GM18951 (cell line): ENCODE results near the gene TNFRSF19.

ENCODE experiments used
- POLR2A ChIP-seq: IDR thresholded peaks from 4 replicates; pipeline ENCODE4 v1.6.1; 2011; ENCODE audit warnings: mild to moderate bottlenecking; ENCODE audit not compliant: insufficient read length, insufficient read depth; ENCODE audit errors: extremely low read depth
- in situ Hi-C: fragments of 300-500 bp; cut with MboI; formaldehyde crosslinking; loops from one replicate; pipeline ENCODE4 v1.12.0; 2022; ENCODE audit warnings: low sequenced_read_pairs, mixed read lengths, inconsistent platforms; ENCODE audit not compliant: unreplicated experiment

The TNFRSF19 gene

DNA sequence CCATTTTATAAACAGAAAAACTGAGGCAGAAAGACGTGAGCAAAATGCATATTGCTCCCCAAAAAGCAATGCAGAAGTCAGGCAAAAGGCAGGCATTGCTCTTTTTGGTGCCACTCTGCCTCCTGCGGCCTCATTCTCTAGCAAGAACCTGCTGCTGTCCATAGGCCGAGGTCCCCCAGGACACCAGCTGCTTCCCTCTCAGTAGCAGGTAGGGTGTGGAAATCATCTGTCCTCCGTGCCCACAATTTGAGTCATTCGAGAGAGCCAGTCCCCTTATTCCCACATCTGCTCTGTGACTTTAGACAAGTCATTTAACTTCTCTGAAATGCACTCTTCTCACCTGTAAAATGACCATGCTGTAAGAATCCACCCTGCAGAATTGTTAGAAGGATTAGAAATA, 50.0 kb downstream of the TNFRSF19 start:
- TF ChIP-seq POLR2A: no peak
- in situ Hi-C loops: no loop called here

DNA sequence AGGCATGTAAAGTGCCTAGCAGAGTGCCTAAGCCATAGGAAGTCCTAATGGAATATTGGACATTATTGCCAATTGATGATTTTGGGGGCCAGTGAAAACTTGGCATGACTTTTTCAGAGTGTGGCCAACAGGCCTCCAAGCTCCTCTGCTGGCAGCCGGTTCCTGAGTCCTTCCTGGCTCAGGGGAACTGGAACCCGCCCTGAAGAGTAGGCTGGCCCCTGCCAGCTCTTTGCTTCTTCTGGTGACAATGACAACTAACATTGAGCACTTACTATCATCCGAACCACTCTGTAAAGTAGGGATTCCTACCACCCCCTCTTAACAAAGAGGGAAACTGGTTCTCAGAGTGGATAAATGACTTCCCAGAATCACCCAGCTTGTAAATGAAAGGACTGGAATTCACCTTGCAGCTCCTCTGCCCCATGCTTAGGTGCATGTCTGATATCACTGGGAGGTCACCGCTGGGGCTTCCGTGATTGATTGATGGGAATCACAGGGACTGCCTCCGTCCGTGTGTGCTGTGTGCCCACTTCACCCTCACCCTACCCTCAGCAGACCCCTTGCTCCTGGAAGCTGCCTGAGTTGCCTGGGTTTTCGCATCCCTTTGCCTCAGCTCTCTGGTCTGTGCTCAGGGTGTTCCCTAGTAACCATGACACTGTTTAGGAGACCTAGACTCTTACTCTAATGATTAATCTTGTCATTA, 50.6 kb downstream of the TNFRSF19 start:
- in situ Hi-C loops: no loop called here
- TF ChIP-seq POLR2A: no peak

DNA sequence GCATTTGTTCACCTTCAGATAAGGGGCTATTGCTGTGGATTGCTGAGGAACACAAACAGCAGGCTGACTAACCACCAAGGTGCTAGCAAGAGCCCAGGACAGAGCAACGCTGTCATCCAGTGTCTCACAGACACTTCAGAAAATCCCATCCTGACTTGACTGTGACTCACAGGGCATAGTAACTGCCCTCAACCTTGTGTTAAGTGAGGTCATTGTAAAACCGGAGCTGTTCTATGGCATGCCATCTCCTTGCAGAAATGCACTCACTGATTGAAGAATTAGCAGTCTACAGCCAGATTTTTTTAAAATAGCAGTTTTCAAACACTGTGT, 51.1 kb downstream of the TNFRSF19 start:
- in situ Hi-C loops: no loop called here
- TF ChIP-seq POLR2A: no peak

DNA sequence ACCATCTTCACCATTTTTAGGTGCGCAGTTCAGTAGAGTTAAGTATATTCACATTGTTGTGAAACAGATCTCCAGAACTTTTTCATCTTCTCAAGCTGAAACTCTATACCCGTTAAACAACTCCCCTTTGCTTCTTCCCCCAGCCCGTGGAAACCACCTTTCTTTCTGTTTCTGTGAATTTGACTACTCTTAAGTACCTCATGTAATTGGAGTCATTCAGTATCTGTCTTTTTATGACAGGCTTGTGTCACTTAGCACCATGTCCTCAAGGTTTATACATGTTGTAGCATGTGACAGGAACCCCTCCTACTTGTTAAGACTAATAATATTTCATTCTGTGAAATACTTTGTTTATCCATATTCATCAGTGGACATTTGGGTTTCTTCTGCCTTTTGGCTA, 52.8 kb downstream of the TNFRSF19 start:
- no peak for TF ChIP-seq POLR2A
- in situ Hi-C loops: no loop called here

DNA sequence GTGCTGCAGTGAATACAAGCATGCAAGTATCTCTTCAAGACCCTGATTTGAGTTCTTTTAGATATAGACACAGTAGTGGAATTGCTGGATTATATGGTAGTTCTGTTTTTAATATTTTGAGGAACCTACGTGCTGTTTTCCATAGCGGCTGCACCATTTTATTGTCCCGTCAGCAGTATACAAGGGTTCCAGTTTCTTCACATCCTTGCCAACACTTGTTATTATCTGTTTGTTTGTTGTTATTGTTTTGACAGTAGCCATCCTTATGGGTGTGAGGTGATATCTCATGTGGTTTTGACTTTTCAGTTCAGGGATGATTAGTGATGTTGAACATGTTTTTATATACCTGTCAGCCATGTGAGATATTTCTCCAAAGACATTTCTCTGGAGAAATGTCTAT, 53.2 kb downstream of the TNFRSF19 start:
- in situ Hi-C loops: no loop called here
- TF ChIP-seq POLR2A: no peak

DNA sequence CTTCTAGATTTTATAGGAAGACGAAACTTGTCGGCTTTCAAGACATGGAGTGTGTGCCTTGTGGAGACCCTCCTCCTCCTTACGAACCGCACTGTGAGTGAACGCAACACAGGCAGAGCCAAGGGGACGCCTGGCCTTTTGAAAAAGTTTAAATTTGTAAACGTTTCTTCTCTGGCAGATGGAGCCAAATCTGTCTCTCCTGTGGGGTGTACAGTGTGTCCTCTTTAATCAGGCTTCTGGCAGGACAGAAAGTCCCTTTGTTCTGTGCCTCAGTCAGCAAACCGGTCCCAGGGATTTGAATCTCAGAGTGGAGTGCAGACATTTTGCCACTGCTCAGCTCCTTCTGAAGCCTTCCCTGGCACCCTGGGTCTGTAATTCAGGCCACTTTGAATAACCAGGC, 56.5 kb downstream of the TNFRSF19 start:
- no peak for TF ChIP-seq POLR2A
- in situ Hi-C loops: no loop called here

DNA sequence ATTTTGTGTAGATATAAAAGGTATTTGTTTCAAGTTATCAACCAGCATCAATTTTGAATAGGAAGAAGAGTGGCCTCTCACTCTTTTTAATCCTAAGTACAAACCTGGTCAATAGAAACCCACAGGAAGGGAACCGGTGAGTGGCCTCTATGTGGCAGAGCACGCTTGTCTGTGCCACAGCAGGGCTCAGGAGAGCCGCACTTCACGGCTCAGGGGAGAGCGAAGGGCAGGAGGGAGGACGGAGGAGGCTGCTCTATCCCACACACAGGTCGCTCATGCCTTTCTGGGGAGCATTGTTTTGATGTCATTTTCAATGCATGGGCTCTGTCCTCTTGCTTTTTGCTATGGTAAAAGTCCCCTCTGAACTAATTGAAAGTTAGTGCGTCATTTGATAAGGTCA, 57.2 kb downstream of the TNFRSF19 start:
- no peak for TF ChIP-seq POLR2A
- in situ Hi-C loops: no loop called here

DNA sequence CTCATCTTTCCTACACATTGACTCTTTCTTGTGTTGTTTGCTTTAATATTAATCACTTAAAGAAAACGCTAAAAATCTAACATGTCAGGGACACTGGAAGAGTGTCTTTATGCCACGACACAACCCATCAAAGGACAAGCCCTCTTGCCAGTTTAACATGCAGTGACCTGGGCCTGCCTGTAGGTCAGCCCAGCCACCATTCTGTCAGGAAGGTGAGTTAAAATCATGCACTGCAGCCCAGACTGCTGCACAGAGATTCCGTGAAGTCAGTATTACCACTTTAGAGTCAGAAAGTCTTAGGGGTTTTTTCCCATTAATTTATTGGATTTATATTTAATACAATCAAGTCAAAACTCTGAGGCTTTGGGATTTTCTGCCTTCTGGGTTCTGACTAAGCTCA, 58.0 kb downstream of the TNFRSF19 start:
- TF ChIP-seq POLR2A: no peak
- in situ Hi-C loops: no loop called here

DNA sequence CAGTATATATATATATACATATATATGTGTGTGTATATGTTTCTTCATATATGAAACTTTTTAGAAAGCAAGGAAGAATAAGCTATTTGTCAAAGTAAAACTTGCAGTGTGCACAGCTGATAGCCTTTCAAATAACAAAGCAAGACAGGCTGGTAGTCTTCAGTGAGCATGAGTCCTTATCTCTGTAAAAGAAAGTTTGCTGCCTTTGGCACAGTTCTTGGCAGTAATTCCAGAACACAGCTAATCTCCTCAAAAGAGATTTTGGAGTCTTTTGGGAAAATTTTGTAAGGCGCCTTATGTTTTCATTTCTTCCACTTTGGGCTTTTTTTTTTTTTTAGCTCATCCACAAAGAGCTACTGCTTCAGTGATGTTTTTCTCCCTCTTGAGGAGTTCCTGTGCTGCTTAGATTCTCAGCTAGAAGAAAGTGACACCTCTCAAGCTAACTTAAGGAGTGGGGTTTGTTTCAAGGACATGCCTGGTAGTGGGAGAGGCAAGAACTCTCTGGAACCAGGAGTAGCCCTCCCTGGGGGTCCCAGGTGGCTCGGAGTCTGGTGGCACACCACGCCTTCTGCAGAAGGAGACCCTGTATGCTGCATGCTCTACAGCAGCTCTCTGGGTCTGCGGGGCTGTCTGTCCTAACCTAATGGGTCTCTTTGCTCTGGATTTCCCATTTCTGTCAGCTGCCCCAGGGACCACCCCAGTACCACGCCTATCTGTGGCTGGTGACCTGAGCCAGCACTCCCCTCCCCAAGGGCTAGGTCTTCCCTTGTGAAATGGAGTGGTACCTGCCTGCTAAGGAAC, 58.8 kb downstream of the TNFRSF19 start:
- in situ Hi-C loops: no loop called here

DNA sequence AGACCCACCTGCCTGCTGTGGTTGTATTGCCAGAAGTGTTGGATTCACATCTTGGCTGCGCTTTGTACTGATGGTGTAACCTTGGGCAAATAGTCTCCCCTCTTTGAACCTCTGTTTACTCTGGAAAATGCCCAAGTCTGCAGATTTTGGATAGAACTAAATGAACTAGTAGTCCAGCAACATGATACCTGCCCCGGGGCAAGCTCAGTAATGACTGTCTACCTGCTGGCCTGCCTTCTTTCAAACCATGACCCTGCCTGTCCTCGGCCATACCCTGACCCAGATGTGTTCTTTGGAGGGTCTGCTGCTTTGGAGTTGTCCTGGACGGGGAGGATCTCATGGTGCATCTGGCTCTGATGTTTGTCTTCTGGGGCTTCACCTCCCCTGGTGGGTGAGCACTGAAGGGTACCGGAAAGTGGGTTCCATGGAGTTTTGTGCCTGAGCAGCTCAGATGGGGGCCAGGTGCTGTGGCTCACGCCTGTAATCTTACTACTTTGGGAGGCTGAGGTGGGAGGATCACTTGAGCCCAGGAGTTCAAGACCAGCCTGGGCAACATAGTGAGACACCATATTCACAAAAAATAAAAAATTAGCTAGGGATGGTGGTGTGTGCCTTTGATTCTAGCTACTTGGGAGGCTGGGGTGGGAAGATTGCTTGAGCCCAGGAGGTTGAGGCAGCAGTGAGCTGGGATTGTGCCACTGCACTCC, 59.5 kb downstream of the TNFRSF19 start:
- in situ Hi-C loops: no loop called here
- no peak for TF ChIP-seq POLR2A

More for the DNA sequence above, 58.8 kb downstream of the TNFRSF19 start:
- no peak for TF ChIP-seq POLR2A

DNA sequence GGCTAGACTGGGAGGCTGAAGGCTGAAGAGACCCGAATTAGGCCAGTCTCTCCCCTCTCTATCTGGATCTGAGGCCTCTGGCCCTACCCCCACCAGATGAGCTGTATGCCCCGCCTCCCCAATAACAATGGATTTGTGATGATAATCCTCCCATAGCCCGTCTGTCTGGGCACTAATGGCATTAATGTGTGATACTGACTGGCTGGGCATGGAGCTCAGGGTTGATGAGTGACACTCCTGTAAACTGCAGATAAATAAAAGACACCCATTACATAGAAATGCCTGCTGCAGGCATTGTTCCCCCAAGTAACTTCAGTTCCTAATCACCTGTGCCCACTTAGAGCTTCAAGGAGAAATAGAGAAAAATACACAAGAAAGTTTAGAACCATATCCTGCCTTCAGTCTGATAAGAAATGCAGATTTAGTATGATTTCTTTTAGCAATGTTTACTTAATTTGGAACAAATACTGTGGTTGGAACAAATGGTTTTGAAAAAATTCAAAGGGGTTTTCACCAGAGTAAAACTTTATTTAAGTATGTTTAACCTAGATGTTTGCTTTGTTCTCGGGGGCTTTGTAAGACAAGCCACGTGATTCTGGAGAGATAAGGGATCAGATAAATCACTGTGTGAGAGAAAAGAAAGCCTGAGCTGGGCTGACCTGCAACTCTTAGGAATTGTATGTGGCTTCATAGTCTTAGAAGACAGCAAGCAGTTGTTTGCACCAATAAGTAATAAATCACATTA, 60.3 kb downstream of the TNFRSF19 start:
- in situ Hi-C loops: no loop called here
- TF ChIP-seq POLR2A: no peak

DNA sequence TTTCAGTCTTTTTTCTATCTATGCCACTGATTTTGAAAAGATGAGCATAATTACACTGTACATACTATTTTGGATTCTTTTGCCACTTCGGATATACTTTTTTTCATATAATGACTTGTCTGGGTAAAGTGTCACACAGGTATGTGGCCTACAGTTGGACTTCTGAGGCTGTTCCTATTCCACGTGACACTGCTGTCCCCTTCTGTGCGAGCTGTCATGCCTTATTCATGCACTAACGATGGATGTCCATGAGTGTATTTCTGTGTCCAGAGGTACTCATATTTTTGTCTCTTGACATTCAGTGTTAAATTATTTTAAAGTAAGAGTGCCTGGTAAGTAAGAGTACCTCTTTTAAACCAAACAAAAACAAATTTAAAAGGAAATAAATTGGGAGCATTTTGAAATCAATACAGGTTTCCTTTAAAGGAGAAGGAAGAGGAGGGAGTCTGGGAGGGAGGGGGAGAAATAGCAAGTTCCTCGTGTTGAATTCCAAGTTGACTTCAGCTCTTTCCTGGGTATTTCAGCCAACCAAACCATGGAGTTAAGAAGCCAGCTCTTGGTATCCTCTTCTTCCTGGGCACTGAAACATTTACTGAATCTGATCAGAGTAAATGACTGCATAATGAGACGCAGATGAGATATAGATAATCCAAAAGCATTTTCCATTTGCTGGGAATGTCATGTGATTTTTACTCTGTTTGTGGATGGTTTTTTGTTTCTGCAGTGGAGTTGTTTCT, 61.3 kb downstream of the TNFRSF19 start:
- TF ChIP-seq POLR2A: no peak
- in situ Hi-C loops: no loop called here
